GM12874 (cell line): ENCODE results near the gene ANO2.

ENCODE experiments used
- TF ChIP-seq, protein P1 (sequence below): IDR thresholded peaks from 2 replicates; pipeline ENCODE4 v1.5.1; 2011; ENCODE audit warnings: low read depth, mild to moderate bottlenecking, control low read depth, low read length, moderate library complexity; ENCODE audit not compliant: insufficient read depth

The ANO2 gene

DNA sequence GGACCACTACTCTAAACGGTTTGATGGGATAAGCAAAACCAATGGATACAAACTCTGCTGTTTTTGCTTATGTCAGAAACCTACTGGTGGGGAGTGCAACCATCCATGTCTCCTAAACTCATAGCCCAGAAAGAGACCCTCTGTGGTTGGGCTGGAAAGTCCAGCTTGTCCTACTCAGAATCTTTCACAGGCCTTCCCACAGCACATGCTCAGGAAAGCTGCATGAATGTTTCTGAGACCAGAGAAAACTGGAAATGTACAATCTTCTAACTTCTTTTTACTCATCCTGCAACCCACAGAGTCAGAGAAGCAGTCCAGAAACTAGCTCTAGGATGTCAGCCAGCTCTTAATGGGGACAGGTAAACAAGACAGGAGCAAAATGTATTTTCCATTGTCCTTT is 73.3 kb downstream of the ANO2 start:
- TF ChIP-seq, protein P1, sequence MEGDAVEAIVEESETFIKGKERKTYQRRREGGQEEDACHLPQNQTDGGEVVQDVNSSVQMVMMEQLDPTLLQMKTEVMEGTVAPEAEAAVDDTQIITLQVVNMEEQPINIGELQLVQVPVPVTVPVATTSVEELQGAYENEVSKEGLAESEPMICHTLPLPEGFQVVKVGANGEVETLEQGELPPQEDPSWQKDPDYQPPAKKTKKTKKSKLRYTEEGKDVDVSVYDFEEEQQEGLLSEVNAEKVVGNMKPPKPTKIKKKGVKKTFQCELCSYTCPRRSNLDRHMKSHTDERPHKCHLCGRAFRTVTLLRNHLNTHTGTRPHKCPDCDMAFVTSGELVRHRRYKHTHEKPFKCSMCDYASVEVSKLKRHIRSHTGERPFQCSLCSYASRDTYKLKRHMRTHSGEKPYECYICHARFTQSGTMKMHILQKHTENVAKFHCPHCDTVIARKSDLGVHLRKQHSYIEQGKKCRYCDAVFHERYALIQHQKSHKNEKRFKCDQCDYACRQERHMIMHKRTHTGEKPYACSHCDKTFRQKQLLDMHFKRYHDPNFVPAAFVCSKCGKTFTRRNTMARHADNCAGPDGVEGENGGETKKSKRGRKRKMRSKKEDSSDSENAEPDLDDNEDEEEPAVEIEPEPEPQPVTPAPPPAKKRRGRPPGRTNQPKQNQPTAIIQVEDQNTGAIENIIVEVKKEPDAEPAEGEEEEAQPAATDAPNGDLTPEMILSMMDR, result no peak

DNA sequence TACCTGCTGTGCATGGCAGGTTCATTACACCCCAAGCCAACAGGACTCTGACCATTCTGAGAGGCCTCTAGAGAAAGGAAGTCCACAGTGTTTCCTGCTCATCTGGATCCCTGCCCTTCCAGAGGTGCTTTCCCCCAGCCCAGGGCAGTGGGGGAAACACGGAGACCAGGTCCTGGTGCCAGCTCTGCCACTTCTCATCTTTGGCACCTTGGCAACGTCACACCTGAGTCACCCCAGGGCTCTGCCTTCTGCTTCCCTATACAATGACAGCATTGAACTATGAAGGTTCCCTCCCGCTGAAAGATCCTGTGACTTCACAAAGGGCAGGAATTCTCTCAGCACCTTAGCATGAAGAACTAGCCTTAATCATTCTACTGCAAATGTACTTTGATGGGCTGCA is 74.9 kb downstream of the ANO2 start:
- TF ChIP-seq, protein P1, result no peak

DNA sequence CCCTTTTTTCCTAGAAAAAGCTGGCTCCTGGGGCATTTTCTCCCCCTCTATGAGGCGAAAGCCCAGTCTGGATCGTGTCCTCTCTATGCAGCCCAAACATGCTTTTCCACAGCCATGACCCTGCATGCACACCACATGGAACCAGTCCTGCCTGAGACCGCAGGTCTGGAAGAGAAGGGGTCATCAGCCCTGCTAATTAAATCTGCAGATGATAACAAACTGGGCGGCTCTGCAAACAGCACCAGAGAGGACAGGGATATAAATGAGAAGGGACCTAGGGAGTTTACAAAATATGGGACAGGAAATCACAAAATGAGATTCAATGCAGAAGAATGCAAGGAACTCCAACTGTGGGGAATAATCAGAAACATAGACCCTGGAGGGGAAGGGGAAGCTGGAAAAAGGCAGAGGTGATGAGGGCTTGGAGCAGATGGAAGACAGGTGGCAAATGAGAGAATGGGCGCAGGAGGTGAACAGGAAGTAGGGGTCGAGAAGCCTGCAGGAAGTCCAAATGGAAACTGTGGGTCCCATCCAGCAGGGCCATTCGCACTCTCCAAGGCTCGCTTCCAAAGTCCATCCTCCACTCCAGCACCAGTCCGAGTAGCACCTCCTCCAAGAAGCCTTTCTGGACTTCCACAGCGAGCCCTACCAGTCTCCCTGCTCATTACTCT is 76.3 kb downstream of the ANO2 start:
- TF ChIP-seq, protein P1, result no peak

DNA sequence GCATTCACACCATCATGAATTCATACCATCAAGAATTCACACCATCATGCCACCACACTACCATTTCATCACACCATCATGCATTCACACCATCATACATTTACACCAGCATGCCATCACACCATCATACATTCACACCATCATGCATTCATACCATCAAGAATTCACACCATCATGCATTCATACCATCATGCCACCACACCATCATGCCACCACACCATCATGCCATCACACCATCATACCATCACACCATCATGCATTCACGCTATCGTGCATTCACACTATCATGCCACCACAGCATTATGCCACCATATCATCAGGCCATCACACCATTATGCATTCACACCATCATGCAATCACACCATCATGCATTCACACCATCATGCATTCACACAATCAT is 79.7 kb downstream of the ANO2 start:
- TF ChIP-seq, protein P1, result no peak

DNA sequence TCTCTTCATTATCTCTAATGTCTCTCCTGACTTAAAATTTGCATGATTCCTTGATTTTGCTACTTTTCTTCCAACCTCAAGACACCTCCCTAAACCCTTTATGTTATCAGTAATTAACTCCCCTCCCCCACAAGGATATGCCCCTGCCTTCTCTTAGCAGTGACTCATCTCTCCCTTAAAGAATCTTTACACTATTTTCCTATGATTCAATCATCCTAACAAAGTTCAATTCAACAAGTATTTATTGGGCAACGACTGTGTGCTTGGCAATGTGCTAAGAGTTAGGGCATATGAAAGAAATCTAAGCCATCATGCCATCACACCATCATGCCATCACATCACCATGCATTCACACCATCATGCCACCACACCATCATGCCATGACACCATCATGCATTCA is 80.1 kb downstream of the ANO2 start:
- TF ChIP-seq, protein P1, result no peak

DNA sequence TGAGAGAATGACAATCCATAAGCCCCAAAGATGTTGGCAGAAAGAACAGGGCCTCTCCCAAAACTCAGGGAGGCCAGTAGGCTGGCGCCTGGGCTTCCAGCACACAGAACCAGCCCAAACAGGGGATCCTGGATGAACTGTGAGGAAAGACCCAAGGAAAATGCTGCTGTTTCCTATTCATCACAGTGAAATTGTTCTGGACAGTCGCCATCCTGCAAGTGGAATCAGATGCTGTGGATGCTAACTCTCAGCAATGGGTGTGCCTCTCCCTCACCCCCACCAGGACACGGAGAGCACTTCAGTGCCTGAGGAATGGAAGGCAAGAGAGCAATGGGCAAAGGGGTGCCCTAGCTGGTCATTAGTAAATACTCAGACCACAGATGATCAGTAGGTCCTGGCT is 80.8 kb downstream of the ANO2 start:
- TF ChIP-seq, protein P1, result no peak

DNA sequence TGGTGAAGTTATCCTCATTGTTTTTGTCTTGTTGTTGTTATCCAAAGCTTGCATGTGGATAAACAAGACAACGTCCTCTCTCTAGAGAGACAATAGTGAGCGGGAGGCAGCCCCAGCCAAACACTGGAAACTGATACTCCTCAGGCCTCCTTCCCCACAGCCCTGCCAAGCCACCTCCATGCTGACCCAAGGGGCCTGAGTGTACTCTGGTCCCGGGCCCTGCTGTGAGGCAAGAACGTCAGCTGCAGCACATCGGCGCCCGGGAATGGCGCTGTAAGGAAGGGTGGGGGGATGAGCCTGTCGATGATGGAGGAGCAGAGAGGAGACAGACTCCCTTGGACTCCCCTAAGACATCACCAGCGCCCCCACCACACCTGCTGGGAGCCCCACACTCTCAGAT is 83.6 kb downstream of the ANO2 start:
- TF ChIP-seq, protein P1, result no peak
